Measurements from ENCODE around the gene SPATA17.

The SPATA17 gene

DNA sequence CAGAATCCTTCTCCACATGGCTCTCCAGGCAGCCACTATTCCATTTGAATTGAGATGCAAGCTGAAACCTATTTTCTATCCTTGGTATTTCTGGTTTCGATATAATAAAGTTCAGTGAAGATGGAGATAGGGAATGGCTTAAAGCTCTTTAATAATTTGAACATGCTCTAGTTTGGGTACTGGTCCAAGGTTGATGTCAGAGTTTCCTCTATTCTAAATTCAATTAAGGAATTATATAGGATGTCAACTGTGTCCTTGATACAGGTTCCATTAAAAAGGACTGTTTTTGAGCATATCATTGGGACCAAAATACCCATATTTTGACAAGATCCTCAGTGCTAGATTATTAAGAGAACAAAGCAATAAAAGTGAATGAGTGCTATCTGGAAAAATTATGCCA, 245.3 kb downstream of the SPATA17 start:
- no peak for ATAC-seq
- TF ChIP-seq, protein P1, sequence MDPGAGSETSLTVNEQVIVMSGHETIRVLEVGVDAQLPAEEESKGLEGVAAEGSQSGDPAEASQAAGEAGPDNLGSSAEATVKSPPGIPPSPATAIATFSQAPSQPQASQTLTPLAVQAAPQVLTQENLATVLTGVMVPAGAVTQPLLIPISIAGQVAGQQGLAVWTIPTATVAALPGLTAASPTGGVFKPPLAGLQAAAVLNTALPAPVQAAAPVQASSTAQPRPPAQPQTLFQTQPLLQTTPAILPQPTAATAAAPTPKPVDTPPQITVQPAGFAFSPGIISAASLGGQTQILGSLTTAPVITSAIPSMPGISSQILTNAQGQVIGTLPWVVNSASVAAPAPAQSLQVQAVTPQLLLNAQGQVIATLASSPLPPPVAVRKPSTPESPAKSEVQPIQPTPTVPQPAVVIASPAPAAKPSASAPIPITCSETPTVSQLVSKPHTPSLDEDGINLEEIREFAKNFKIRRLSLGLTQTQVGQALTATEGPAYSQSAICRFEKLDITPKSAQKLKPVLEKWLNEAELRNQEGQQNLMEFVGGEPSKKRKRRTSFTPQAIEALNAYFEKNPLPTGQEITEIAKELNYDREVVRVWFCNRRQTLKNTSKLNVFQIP (CRISPR knock-in tag; IDR thresholded peaks at IDR 0.05; ENCODE audit: borderline replicate concordance, low read depth): no peak
- TF ChIP-seq, protein P2, sequence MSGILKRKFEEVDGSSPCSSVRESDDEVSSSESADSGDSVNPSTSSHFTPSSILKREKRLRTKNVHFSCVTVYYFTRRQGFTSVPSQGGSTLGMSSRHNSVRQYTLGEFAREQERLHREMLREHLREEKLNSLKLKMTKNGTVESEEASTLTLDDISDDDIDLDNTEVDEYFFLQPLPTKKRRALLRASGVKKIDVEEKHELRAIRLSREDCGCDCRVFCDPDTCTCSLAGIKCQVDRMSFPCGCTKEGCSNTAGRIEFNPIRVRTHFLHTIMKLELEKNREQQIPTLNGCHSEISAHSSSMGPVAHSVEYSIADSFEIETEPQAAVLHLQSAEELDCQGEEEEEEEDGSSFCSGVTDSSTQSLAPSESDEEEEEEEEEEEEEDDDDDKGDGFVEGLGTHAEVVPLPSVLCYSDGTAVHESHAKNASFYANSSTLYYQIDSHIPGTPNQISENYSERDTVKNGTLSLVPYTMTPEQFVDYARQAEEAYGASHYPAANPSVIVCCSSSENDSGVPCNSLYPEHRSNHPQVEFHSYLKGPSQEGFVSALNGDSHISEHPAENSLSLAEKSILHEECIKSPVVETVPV (CRISPR knock-in tag; IDR thresholded peaks at IDR 0.05): no peak
- TF ChIP-seq ZC3H10 (CRISPR knock-in tag; IDR thresholded peaks at IDR 0.05): no peak
- no peak for TF ChIP-seq ZNF8 (CRISPR knock-in tag; IDR thresholded peaks at IDR 0.05)
- TF ChIP-seq ESRRG (CRISPR knock-in tag; IDR thresholded peaks at IDR 0.05): no peak
- no peak for TF ChIP-seq OSR1 (CRISPR knock-in tag; IDR thresholded peaks at IDR 0.05)
- TF ChIP-seq ZNF70 (CRISPR knock-in tag; IDR thresholded peaks at IDR 0.05): no peak
- TF ChIP-seq ZNF565 (CRISPR knock-in tag; conservative IDR thresholded peaks at IDR 0.05; ENCODE audit: low read depth): no peak
- no peak for TF ChIP-seq ZFP3 (CRISPR knock-in tag; IDR thresholded peaks at IDR 0.05)
- no peak for TF ChIP-seq BACH2 (CRISPR knock-in tag; IDR thresholded peaks at IDR 0.05; ENCODE audit: borderline replicate concordance)
- TF ChIP-seq RARB (CRISPR knock-in tag; IDR thresholded peaks at IDR 0.05): no peak
- no peak for TF ChIP-seq CSDC2 (CRISPR knock-in tag; IDR thresholded peaks at IDR 0.05)
- TF ChIP-seq, protein P3, sequence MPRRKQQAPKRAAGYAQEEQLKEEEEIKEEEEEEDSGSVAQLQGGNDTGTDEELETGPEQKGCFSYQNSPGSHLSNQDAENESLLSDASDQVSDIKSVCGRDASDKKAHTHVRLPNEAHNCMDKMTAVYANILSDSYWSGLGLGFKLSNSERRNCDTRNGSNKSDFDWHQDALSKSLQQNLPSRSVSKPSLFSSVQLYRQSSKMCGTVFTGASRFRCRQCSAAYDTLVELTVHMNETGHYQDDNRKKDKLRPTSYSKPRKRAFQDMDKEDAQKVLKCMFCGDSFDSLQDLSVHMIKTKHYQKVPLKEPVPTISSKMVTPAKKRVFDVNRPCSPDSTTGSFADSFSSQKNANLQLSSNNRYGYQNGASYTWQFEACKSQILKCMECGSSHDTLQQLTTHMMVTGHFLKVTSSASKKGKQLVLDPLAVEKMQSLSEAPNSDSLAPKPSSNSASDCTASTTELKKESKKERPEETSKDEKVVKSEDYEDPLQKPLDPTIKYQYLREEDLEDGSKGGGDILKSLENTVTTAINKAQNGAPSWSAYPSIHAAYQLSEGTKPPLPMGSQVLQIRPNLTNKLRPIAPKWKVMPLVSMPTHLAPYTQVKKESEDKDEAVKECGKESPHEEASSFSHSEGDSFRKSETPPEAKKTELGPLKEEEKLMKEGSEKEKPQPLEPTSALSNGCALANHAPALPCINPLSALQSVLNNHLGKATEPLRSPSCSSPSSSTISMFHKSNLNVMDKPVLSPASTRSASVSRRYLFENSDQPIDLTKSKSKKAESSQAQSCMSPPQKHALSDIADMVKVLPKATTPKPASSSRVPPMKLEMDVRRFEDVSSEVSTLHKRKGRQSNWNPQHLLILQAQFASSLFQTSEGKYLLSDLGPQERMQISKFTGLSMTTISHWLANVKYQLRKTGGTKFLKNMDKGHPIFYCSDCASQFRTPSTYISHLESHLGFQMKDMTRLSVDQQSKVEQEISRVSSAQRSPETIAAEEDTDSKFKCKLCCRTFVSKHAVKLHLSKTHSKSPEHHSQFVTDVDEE (CRISPR knock-in tag; IDR thresholded peaks at IDR 0.05): no peak
- TF ChIP-seq PPARA (CRISPR knock-in tag; IDR thresholded peaks at IDR 0.05; ENCODE audit: borderline replicate concordance): no peak
- TF ChIP-seq ZFP30 (CRISPR knock-in tag; IDR thresholded peaks at IDR 0.05): no peak
- TF ChIP-seq GLIS3 (CRISPR knock-in tag; IDR thresholded peaks at IDR 0.05): no peak

DNA sequence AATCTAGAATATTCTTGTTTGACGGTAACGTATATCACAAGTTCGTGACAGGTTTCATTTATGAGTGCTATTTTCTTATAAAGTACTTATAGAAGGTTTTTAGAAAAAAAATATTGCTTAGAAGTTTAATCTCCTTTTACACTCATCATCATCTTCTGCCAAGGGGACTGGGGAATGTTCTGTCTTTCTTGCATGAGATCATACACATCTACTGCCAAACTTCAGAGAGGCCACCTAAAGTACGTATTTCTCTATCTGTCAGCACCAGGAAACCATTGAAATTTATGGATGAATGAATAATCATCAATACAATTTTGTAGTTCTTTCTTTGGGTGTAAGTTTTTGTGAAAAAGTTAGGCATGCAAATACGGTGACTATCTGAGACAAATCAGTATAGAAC, 245.8 kb downstream of the SPATA17 start:
- no peak for ATAC-seq
- no peak for TF ChIP-seq ZNF8 (CRISPR knock-in tag; IDR thresholded peaks at IDR 0.05)
- TF ChIP-seq, protein P4, sequence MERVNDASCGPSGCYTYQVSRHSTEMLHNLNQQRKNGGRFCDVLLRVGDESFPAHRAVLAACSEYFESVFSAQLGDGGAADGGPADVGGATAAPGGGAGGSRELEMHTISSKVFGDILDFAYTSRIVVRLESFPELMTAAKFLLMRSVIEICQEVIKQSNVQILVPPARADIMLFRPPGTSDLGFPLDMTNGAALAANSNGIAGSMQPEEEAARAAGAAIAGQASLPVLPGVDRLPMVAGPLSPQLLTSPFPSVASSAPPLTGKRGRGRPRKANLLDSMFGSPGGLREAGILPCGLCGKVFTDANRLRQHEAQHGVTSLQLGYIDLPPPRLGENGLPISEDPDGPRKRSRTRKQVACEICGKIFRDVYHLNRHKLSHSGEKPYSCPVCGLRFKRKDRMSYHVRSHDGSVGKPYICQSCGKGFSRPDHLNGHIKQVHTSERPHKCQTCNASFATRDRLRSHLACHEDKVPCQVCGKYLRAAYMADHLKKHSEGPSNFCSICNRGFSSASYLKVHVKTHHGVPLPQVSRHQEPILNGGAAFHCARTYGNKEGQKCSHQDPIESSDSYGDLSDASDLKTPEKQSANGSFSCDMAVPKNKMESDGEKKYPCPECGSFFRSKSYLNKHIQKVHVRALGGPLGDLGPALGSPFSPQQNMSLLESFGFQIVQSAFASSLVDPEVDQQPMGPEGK (CRISPR knock-in tag; IDR thresholded peaks at IDR 0.05; ENCODE audit: borderline replicate concordance): no peak
- TF ChIP-seq, protein P5, sequence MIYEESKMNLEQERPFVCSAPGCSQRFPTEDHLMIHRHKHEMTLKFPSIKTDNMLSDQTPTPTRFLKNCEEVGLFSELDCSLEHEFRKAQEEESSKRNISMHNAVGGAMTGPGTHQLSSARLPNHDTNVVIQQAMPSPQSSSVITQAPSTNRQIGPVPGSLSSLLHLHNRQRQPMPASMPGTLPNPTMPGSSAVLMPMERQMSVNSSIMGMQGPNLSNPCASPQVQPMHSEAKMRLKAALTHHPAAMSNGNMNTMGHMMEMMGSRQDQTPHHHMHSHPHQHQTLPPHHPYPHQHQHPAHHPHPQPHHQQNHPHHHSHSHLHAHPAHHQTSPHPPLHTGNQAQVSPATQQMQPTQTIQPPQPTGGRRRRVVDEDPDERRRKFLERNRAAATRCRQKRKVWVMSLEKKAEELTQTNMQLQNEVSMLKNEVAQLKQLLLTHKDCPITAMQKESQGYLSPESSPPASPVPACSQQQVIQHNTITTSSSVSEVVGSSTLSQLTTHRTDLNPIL (CRISPR knock-in tag; IDR thresholded peaks at IDR 0.05; ENCODE audit: low read depth): no peak
- no peak for TF ChIP-seq ZNF565 (CRISPR knock-in tag; conservative IDR thresholded peaks at IDR 0.05; ENCODE audit: low read depth)
- TF ChIP-seq TCF4 (CRISPR knock-in tag; IDR thresholded peaks at IDR 0.05; ENCODE audit: borderline replicate concordance): no peak
- no peak for TF ChIP-seq GLIS3 (CRISPR knock-in tag; IDR thresholded peaks at IDR 0.05)
- no peak for TF ChIP-seq ZFP3 (CRISPR knock-in tag; IDR thresholded peaks at IDR 0.05)
- no peak for TF ChIP-seq ZNF70 (CRISPR knock-in tag; IDR thresholded peaks at IDR 0.05)
- no peak for TF ChIP-seq ARNTL (CRISPR knock-in tag; IDR thresholded peaks at IDR 0.05; ENCODE audit: borderline replicate concordance, low read depth)
- TF ChIP-seq, protein P3 (CRISPR knock-in tag; IDR thresholded peaks at IDR 0.05): no peak
- TF ChIP-seq ZFP30 (CRISPR knock-in tag; IDR thresholded peaks at IDR 0.05): no peak

All from SK-N-SH treated with all-trans-retinoic acid at 6 μM for 48 hours (cell line).